Hypothalamus (tissue), 51 donors: ENCODE measurements around the gene PUS7L.

Experiments
- DNase-seq, 51 donors: peaks; one replicate each; lab custom pipeline; 2025; lab: John Stamatoyannopoulos, UW

Gene PUS7L, protein sequence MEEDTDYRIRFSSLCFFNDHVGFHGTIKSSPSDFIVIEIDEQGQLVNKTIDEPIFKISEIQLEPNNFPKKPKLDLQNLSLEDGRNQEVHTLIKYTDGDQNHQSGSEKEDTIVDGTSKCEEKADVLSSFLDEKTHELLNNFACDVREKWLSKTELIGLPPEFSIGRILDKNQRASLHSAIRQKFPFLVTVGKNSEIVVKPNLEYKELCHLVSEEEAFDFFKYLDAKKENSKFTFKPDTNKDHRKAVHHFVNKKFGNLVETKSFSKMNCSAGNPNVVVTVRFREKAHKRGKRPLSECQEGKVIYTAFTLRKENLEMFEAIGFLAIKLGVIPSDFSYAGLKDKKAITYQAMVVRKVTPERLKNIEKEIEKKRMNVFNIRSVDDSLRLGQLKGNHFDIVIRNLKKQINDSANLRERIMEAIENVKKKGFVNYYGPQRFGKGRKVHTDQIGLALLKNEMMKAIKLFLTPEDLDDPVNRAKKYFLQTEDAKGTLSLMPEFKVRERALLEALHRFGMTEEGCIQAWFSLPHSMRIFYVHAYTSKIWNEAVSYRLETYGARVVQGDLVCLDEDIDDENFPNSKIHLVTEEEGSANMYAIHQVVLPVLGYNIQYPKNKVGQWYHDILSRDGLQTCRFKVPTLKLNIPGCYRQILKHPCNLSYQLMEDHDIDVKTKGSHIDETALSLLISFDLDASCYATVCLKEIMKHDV

DNA sequence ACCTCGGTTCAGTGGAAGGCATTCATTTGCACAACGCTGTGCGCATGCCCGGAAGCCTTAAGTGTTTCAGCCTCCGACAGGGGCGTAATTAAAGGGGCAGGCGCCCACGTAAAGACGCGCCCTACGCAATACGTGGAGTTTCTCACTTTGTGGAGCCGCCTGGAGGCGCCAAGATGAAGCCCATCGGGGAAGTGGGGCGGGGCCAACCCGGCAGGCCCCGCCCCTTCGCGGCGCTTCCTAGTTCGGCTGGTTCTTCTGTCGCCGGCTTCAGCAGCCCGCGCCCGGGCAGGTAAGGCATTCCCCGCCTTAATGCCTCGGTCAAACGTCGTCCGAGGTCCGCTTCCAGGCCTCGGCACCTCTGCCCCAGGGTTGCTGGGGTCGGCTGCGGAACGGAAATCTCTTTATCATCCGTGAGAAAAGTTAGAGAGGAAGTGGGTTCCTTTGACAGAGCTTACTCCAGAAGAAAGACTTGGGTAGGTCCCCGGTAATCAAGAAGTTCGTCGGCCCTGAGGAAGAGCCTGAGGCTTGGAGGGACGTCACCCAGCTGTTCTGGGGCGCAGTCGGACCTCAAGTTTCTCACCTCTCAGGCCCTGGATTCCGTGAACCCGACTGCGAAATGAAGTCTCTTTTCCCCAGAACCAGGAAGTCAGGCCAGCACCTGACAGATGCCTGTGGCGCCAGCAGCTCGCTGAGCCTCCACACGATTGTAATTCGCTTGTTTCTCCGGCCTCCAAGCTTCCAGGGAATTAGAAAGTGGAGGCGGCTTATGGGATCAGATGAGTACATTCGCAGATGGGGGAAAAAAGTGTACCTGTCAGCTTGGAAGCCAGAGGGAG, at the start of gene PUS7L, which contains the start of gene IRAK4:
Gene PUS7L, minus strand, starts transcription at position 63 of the 836 bp plus-strand sequence. CDS start 3,545 bp downstream, outside the sequence.
Gene IRAK4, plus strand, starts transcription at position 224 of the 836 bp plus-strand sequence. CDS start 9,161 bp downstream, outside the sequence.
- DNase-seq: peak; percentile 31 to 96 (median 89)

DNA sequence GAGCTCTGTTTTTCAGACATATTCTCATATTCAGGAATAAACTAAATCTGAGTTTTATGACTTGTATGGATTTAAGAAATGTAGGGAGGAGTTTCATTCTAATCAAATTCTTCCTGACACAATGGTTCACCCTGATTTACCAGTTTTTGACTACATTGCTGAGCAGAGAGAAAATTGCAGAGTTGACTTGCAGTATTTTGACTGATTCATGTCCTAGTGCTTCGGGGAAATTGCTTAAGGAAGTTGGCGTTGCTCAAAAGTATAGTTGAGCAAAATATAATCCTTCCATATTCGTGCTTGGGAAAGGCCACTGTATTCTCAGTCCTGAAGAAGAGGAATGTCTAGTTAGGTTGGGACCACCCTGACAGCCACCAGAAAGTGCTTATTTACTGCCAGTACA, 48.8 kb upstream of the PUS7L start:
- peak in 1 of 51 donors; percentile 13 for DNase-seq

DNA sequence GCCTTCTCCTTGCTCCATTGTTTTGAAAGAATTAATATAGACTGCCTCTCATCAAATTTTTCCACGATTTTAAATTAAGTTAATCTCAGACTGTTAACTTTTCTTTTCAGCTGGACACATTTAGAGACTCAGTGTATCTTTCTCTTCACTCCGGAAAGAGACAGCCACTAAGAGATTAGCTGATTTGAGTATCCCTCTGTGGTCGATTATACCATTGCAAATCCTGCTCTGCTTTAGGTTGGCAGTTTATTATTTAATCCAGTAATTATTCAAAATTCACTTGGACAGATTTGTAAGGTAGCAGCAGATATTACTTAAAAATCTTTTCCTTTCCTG, 48.1 kb upstream of the PUS7L start:
- no peak for DNase-seq

DNA sequence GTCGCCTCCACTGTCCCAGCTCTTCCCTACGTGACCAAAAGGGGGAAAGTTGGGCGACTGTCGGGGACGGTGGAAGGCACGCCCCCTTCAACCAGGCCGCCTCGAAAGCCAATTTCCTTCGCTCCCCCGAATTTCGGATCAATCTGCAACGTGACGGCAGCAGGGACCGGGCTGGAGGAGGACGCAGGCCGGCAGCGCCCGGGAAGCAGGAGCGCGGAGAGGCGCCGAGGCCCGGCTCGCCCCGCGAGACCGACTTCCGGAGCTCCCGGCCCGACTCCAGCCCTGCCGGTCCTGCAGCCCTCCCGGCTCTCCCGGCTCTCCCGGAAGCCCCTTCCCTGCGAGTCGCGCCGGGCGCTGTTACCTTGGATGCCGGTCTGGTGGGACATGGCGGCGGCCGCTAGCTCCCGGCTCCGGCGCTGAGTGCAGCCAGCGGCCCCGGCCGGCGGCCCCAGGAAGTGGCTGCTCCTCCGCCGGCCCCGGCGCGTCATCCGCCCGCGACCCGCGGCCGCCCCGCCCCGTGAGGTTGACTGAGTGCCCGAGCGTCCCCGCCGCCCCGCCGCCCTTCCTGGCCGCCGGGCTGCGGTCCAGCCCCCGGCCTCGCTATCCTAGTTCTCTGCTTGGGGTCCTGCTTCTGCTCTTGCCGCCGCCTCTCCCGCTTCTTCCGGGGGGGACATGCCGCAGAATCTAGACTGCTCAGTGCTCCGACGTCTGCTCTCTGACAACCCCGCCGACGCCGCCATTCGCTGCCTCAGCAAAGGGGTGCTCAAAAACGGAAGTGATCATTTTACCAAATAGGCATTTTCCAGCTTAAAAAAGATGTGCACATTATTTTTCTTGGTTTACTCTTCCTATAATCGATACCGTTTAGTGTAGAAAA, 47.5 kb upstream of the PUS7L start, which contains the start of gene TWF1:
Gene TWF1, minus strand, starts transcription at position 458 of the 877 bp plus-strand sequence. Its CDS starts 72 bp downstream, at position 386.
- peak; percentile 43 to 95 (median 78) for DNase-seq

DNA sequence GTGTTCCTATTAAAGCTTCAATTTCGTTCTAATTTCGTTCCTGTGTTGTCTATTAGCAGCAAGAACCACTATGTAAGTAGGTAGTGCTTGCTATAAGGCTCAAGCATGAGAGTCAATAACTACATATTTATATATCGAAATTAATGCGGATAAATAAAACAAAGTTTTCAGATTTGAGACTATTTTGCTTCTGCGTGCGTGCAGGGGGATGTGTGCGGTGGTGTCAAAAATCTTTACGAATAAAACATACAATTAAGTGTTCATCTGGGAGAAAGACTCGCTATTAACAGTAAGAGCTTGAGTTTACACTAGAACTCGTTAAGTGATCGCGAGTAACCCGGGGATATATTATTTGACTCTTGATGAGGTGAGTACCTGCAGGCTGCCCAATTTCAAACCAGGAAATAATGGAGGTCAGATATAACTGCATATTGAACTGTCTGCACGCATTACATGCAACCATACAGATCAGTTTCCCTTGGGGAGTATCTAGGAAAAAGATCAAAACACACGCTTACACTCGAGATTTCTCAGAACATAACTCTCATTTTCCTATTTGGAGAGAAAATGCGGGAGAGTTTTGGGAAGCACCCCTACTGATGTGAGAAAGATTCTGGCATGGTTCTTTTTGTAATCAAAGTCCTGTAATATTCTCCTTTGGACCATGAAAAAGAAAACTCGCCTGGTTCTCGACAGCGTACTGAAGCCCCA, 46.7 kb upstream of the PUS7L start:
- peak in 1 of 51 donors; percentile 81 for DNase-seq

DNA sequence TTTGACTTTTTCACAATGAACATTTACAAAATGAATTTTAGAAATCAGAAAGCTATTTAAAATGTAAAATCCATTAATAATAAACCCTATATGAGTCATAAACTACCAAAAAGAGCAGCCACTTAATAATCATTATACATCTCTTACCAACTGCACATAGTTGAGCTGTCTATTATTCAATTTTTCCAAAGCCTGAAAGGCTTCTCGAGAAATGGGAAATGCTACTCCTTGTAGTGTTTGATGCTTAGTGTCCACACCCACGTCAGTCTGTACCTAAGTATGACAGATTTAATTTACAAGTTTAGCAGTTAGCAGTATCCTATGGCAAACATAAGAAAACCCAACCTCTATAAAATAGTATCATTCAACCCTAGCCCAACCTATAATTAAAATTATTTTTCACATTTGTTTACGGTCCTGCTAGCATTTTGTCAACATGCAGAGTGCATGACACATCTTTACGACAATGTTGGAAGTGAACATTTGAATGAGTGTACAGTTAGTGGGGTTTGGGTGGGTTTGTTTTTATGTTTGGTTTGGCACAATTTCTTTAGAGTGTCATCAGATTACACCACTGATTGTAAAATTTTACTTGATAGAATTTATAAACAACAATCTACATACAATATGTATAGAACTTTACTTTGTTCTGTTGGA, 39.1 kb upstream of the PUS7L start:
- DNase-seq: no peak

DNA sequence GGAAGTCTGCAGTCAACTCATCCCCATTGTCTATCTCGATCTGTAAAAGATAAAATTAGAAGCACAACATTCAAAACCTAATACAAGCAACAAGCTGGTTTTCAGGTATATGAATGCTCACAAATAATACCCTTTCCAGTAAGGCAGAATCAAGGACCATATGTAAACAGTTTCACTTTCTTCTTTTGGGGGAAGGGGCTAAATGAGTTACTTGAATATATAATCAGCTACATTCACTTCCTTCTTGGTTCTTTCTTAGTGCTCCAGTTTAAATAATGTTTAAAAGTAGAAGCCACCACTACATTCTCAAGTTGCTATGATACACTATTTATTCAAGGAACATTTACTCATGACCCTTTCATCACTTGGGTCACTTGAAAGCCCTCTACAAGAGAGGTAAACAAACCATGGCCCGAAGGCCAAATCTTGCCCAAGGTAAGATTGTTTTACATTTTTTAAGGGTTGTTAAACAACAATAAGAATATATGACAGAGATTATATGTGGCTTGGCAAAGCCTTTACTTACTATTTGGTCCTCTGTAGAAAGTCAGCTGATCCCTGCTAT, 37.2 kb upstream of the PUS7L start:
- no peak for DNase-seq

DNA sequence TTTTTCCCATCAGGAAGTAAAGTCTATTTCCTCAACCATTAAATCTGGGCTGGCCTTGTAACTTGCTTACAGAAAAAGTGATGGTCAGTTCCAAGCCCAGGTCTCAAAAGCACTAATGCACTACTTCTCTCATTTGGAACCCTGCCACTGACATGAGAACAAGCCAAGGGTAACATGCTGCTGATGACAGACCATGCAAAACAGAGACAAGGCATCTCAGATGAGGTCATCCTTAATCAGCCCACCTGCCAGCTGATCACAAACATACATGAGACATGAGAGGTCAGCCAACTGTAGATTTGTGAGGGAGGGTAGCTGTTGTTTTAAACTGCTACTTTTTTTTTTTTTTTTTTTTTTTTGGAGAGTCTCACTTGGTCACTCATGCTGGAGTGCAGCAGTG, 31.4 kb upstream of the PUS7L start:
- DNase-seq: no peak

DNA sequence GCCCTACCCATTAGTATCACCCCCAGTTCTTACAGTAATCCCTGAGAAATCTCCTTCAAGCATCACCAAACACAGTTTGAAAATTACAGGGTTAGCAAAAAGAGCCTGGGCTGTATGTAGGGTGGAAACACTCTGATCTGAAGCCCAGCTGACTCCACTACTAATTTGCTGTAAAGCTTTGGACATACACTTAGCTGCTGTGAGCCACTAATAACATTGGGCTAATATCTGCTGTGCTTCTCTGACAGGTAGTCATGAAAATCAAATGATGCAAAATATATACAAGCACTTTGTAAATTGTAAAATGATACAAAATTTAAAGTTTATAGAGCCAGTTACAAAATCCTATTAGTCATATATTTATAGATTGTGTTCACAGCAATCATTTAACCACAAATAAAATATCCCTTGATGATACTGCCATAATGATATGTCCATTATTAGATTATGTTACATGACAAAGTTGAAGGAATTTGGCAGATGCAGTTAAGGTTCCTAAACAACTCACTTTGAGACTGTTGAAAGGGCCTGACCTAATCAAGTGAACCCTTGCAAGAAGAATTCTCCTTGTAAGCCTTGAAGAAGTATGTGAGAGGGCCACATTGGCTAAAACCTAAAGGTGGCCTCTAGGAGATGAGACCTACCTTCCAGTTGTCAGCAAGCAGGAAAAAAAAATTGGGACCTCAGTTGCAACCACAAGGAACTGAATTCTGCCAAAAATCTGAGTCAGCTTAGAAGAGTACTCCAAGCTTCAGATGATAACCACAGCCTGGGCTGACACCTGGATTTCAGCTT, 28.5 kb upstream of the PUS7L start:
- DNase-seq: no peak

DNA sequence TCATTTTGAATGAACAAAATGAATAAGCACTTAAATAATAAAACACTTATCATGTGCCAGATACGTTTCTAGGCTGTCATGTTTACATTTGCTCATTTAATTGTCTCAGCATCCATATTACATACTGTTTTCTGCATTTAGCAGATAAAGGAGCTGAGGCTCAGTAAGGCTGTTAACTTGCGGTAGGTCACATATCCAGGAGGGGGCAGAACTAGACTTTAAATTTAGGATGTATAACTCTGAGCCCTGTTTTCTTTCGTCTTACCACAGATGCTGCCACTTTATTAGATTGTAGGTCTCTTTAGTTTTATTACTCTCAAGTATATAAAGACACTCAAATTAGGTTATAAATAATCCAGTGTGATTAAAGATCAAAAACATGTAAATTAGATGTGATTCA, 17.9 kb upstream of the PUS7L start:
- peak in 1 of 51 donors; percentile 6 for DNase-seq

DNA sequence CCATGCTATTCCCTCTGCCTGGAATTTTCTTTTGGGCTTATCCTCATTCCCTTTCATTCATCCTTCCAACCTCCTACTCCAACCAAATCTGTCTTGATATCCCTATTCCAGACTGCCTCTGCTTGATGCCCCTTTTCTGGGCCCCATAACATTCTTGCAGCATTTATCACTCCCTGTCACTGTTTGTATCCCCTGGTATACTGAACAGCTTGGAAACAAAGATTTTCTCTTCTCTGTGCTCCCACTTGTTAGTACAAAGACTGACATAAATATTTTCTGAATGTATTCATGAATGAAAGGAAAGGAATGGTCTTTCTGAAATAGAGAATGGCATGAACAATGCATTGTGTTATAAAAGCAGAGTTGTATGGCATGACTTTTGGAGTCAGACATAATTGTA, 7.7 kb upstream of the PUS7L start:
- DNase-seq: no peak

DNA sequence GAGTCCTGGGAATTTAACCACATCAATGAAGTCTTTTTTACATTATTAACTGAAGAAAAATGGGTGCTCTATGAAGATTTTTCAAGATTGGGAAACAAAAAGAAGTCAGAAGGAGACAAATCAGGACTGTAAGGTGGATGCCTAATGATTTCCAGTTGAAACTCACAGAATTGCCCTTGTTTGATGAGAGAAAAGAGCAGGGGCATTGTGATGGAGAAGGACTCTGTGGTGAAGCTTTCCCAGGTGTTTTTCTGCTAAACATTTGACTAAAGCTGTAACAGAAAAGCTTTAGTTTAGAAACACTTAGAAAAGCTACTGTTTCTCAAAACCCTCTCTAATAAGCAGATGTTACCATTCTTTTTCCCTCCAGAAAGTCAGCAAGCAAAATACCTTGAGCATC, 5.9 kb upstream of the PUS7L start:
- DNase-seq: no peak

DNA sequence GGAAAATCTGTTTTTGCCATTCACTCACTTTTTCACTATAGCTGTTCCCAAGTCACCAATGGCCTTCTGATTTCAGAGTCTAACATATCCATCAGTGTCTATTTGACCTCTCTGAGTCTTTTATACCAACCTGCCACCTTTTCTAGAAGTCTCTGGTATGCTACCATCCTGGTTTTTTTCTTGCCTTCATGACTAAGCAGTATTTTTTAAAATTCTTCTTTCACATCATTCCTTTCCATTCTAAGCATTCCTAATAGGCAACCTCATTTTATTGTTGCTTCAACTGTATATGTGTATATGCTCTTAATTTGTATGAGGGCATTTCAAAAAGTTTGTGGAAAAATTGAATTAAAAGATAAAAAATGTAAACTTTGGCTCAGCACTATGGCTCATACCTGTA, 5.2 kb upstream of the PUS7L start:
- DNase-seq: no peak

DNA sequence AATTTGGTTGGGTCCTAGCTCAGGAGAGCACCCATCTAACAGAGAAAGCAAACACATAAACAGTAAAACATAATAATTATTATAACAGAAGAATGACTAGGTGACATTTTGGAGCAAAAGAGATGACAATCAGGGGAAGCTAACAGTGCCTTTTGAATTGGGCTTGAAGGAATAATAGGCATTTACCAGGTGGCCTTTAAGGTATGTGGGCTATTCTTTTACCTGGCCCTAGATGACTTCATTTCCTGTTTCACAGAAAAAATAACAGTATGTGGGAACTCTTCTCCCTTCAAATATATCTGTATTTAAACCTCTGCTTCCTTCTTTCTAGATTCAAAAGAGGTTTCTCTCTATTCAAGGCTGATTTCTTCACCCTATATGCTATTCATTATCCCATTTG, 4.0 kb upstream of the PUS7L start:
- no peak for DNase-seq

DNA sequence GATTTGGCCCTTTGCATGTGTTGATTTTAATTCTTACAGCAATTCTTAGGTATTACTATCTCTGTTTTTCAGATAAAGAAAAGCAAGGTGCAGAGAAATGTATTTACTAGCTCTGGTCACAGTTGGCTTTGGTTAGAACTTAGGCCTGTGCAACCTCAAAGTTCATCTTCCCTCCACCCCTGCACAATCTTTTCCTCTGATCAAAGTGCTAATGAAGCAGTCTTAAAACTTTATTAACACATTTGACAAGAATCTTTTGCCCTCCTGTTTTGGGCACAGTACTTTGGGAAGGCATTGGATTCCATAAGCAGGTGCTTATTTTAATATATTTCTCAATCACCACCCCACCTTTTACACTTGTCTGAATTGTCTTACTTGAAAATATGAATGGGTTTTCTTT, 2.9 kb upstream of the PUS7L start:
- DNase-seq: no peak

DNA sequence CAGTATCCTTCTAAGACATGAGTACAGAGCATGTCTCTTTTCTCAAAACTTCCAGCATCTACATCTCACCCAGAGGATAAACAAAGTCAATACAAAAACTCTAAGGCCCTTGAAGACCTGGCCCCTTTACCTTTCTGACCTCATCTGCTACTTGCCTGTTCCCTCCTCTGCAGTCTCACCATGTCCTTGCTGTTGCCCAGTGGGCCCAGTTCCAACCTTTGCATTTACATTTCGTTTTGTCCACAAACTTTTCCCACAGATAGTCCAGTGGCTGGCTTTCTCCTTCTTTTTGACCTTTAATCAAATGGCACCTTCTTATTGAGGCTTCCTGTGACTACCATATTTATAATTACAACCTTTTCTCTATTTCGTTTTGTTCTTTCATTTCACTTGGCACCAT, 1.8 kb upstream of the PUS7L start:
- DNase-seq: no peak

DNA sequence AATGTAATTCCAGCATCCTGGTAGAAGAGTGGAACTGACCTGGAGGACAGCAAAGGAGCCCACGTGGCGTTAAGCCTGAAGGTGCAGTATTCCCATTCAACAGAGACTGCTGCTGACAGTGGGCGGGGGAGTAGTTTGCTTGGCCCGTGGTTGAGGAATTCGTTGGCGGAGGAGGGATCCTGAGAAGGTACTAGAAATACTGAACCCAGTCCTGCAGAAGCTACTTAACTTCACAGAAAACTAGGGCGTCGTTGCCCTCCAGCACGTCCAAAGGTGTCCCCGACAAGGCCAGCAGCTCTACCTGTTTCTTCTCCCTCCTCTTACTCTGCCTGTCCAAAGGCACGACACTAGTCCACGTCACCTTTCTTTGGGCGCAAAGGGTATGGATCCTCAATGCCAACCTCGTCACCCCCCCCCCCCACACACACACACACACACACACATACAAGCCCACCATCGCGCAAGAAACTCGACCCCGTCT, 303 bp downstream of the PUS7L start:
- DNase-seq: peak in 24 of 51 donors; percentile 4 to 65 (median 46)
